ENCODE data around the gene MEIS3. TPM values are rescaled to one million over a fixed set of nuclear protein-coding genes. Genes with fewer than 3 reads are reported as not detected.
A peak's percentile ranks its signal among the peaks of the same experiment; 100 is the strongest.

Gene MEIS3
- polyA plus RNA-seq, 1 donor, result 19.7 TPM

GRCh38 chr19:47448360-47448727, 29.0 kb upstream of the MEIS3 start:
- peaks cover 69% of the 10 kb centered on the region for H3K27me3 ChIP-seq (ENCODE audit: control insufficient read depth, insufficient read depth, low read length)
- 40% methylated on average over 1 of the region's 9 CpGs for WGBS (ENCODE audit: insufficient coverage, low lambda C conversion rate)

GRCh38 chr19:47447470-47448359, 28.4 kb upstream of the MEIS3 start:
- Histone ChIP-seq H3K9me3 (ENCODE audit: control insufficient read depth, low read depth, low read length) (peaks cover 14% of the 10 kb centered on the region), H3K4me3 (ENCODE audit: low read length) (no peak overlapping the region), H3K36me3 (ENCODE audit: control insufficient read depth, insufficient read depth, low read length) (no peaks in the 10 kb centered on the region), H3K27me3 (ENCODE audit: control insufficient read depth, insufficient read depth, low read length) (peaks cover 73% of the 10 kb centered on the region), H3K27ac (ENCODE audit: low read length) (no peak overlapping the region), H3K4me1 (ENCODE audit: control insufficient read depth, insufficient read depth, low read length) (peaks cover 6% of the 10 kb centered on the region)
- peak; percentile 43 to 60 for DNase-seq
- WGBS (ENCODE audit: insufficient coverage, low lambda C conversion rate), result no CpG with 5 or more reads among the region's 95 CpGs

More at GRCh38 chr19:47448360-47448727, 29.0 kb upstream of the MEIS3 start:
- DNase-seq, result no peak
- no peaks in the 10 kb centered on the region for H3K36me3 ChIP-seq (ENCODE audit: control insufficient read depth, insufficient read depth, low read length)
- H3K4me3 ChIP-seq (ENCODE audit: low read length), result no peak overlapping the region
- H3K27ac ChIP-seq (ENCODE audit: low read length), result no peak overlapping the region
- H3K4me1 ChIP-seq (ENCODE audit: control insufficient read depth, insufficient read depth, low read length), result peaks cover 6% of the 10 kb centered on the region
- H3K9me3 ChIP-seq (ENCODE audit: control insufficient read depth, low read depth, low read length), result peaks cover 14% of the 10 kb centered on the region

GRCh38 chr19:47446534-47447469, 27.5 kb upstream of the MEIS3 start:
- peaks cover 6% of the 10 kb centered on the region for H3K4me1 ChIP-seq (ENCODE audit: control insufficient read depth, insufficient read depth, low read length)
- peaks cover 14% of the 10 kb centered on the region for H3K9me3 ChIP-seq (ENCODE audit: control insufficient read depth, low read depth, low read length)
- H3K27me3 ChIP-seq (ENCODE audit: control insufficient read depth, insufficient read depth, low read length), result peaks cover 81% of the 10 kb centered on the region
- H3K27ac ChIP-seq (ENCODE audit: low read length), result no peak overlapping the region
- no peak overlapping the region for H3K4me3 ChIP-seq (ENCODE audit: low read length)
- DNase-seq, result peak in 1 of 2 donors; percentile 49
- H3K36me3 ChIP-seq (ENCODE audit: control insufficient read depth, insufficient read depth, low read length), result no peaks in the 10 kb centered on the region
- 0% methylated on average over 2 of the region's 28 CpGs for WGBS (ENCODE audit: insufficient coverage, low lambda C conversion rate)

- Histone ChIP-seq H3K36me3 (ENCODE audit: control insufficient read depth, insufficient read depth, low read length) (no peaks in the 10 kb centered on the region), H3K27ac (ENCODE audit: low read length) (no peak overlapping the region), H3K27me3 (ENCODE audit: control insufficient read depth, insufficient read depth, low read length) (peaks cover 82% of the 10 kb centered on the region), H3K4me1 (ENCODE audit: control insufficient read depth, insufficient read depth, low read length) (peaks cover 6% of the 10 kb centered on the region), H3K4me3 (ENCODE audit: low read length) (no peak overlapping the region), H3K9me3 (ENCODE audit: control insufficient read depth, low read depth, low read length) (peaks cover 14% of the 10 kb centered on the region)
- DNase-seq, result no peak
- 7% methylated on average over 3 of the region's 22 CpGs for WGBS (ENCODE audit: insufficient coverage, low lambda C conversion rate)
These were observed 26.6 kb upstream of the MEIS3 start for GRCh38 chr19:47445937-47446402.

GRCh38 chr19:47445527-47445926, 26.2 kb upstream of the MEIS3 start:
- DNase-seq, result no peak
- peaks cover 14% of the 10 kb centered on the region for H3K9me3 ChIP-seq (ENCODE audit: control insufficient read depth, low read depth, low read length)
- peaks cover 83% of the 10 kb centered on the region for H3K27me3 ChIP-seq (ENCODE audit: control insufficient read depth, insufficient read depth, low read length)
- no peak overlapping the region for H3K27ac ChIP-seq (ENCODE audit: low read length)
- peaks cover 6% of the 10 kb centered on the region for H3K4me1 ChIP-seq (ENCODE audit: control insufficient read depth, insufficient read depth, low read length)
- no CpG with 5 or more reads among the region's 4 CpGs for WGBS (ENCODE audit: insufficient coverage, low lambda C conversion rate)
- H3K4me3 ChIP-seq (ENCODE audit: low read length), result no peak overlapping the region
- no peaks in the 10 kb centered on the region for H3K36me3 ChIP-seq (ENCODE audit: control insufficient read depth, insufficient read depth, low read length)

GRCh38 chr19:47444388-47444821, 25.1 kb upstream of the MEIS3 start:
- no peak for DNase-seq
- peaks cover 6% of the 10 kb centered on the region for H3K4me1 ChIP-seq (ENCODE audit: control insufficient read depth, insufficient read depth, low read length)
- no peak overlapping the region for H3K4me3 ChIP-seq (ENCODE audit: low read length)
- no peak overlapping the region for H3K27ac ChIP-seq (ENCODE audit: low read length)
- peaks cover 72% of the 10 kb centered on the region for H3K27me3 ChIP-seq (ENCODE audit: control insufficient read depth, insufficient read depth, low read length)
- no CpG with 5 or more reads among the region's 22 CpGs for WGBS (ENCODE audit: insufficient coverage, low lambda C conversion rate)
- no peaks in the 10 kb centered on the region for H3K36me3 ChIP-seq (ENCODE audit: control insufficient read depth, insufficient read depth, low read length)
- H3K9me3 ChIP-seq (ENCODE audit: control insufficient read depth, low read depth, low read length), result peaks cover 14% of the 10 kb centered on the region

GRCh38 chr19:47443331-47443730, 24.0 kb upstream of the MEIS3 start:
- H3K27ac ChIP-seq (ENCODE audit: low read length), result no peak overlapping the region
- H3K36me3 ChIP-seq (ENCODE audit: control insufficient read depth, insufficient read depth, low read length), result no peaks in the 10 kb centered on the region
- peaks cover 14% of the 10 kb centered on the region for H3K9me3 ChIP-seq (ENCODE audit: control insufficient read depth, low read depth, low read length)
- H3K27me3 ChIP-seq (ENCODE audit: control insufficient read depth, insufficient read depth, low read length), result peaks cover 62% of the 10 kb centered on the region
- DNase-seq, result no peak
- peaks cover 6% of the 10 kb centered on the region for H3K4me1 ChIP-seq (ENCODE audit: control insufficient read depth, insufficient read depth, low read length)
- no peak overlapping the region for H3K4me3 ChIP-seq (ENCODE audit: low read length)
- no CpG with 5 or more reads among the region's 12 CpGs for WGBS (ENCODE audit: insufficient coverage, low lambda C conversion rate)

- H3K4me3 ChIP-seq (ENCODE audit: low read length), result no peak overlapping the region
- no peak overlapping the region for H3K27ac ChIP-seq (ENCODE audit: low read length)
- no peaks in the 10 kb centered on the region for H3K9me3 ChIP-seq (ENCODE audit: control insufficient read depth, low read depth, low read length)
- no CpG with 5 or more reads among the region's 5 CpGs for WGBS (ENCODE audit: insufficient coverage, low lambda C conversion rate)
- H3K36me3 ChIP-seq (ENCODE audit: control insufficient read depth, insufficient read depth, low read length), result no peaks in the 10 kb centered on the region
- no peak for DNase-seq
- H3K27me3 ChIP-seq (ENCODE audit: control insufficient read depth, insufficient read depth, low read length), result peaks cover 27% of the 10 kb centered on the region
- no peaks in the 10 kb centered on the region for H3K4me1 ChIP-seq (ENCODE audit: control insufficient read depth, insufficient read depth, low read length)
These were observed 19.5 kb upstream of the MEIS3 start for GRCh38 chr19:47438793-47439220.

GRCh38 chr19:47437500-47437899, 18.2 kb upstream of the MEIS3 start:
- no peak for DNase-seq
- H3K27ac ChIP-seq (ENCODE audit: low read length), result no peak overlapping the region
- H3K9me3 ChIP-seq (ENCODE audit: control insufficient read depth, low read depth, low read length), result no peaks in the 10 kb centered on the region
- no peaks in the 10 kb centered on the region for H3K36me3 ChIP-seq (ENCODE audit: control insufficient read depth, insufficient read depth, low read length)
- no peak overlapping the region for H3K4me3 ChIP-seq (ENCODE audit: low read length)
- H3K27me3 ChIP-seq (ENCODE audit: control insufficient read depth, insufficient read depth, low read length), result peaks cover 21% of the 10 kb centered on the region
- WGBS (ENCODE audit: insufficient coverage, low lambda C conversion rate), result no CpG with 5 or more reads among the region's 12 CpGs
- no peaks in the 10 kb centered on the region for H3K4me1 ChIP-seq (ENCODE audit: control insufficient read depth, insufficient read depth, low read length)

GRCh38 chr19:47436712-47437401, 17.5 kb upstream of the MEIS3 start:
- H3K4me1 ChIP-seq (ENCODE audit: control insufficient read depth, insufficient read depth, low read length), result no peaks in the 10 kb centered on the region
- H3K36me3 ChIP-seq (ENCODE audit: control insufficient read depth, insufficient read depth, low read length), result no peaks in the 10 kb centered on the region
- H3K4me3 ChIP-seq (ENCODE audit: low read length), result no peak overlapping the region
- WGBS (ENCODE audit: insufficient coverage, low lambda C conversion rate), result 50% methylated on average over 7 of the region's 17 CpGs
- H3K27ac ChIP-seq (ENCODE audit: low read length), result no peak overlapping the region
- H3K27me3 ChIP-seq (ENCODE audit: control insufficient read depth, insufficient read depth, low read length), result peaks cover 22% of the 10 kb centered on the region
- H3K9me3 ChIP-seq (ENCODE audit: control insufficient read depth, low read depth, low read length), result no peaks in the 10 kb centered on the region
- peak; percentile 59 to 73 for DNase-seq
